Gastroesophageal sphincter (tissue), 3 donors: ENCODE data around the gene TTLL6.

ENCODE experiments used
- CTCF ChIP-seq, 4 experiments: fragments of 200-600 bp in 2 of 4; fragments of 450-650 bp in 2 of 4; sonication (generic) in 1 of 4; IDR thresholded peaks; one replicate each; pipeline ENCODE4 v1.5.1; 2017 to 2019; ENCODE audit warnings: antibody characterized with exemption in 4 of 4, mild to moderate bottlenecking in 2 of 4, moderate library complexity in 2 of 4
- POLR2A ChIP-seq, 2 donors: fragments of 450-650 bp; IDR thresholded peaks; one replicate each; pipeline ENCODE4 v1.6.1; 2017; ENCODE audit warnings: antibody characterized with exemption in 2 of 2, mild to moderate bottlenecking in 2 of 2, moderate library complexity in 1 of 2

GRCh38 chr17:48760411-48760810 lies 56.6 kb downstream of the TTLL6 start:
- TF ChIP-seq POLR2A (IDR thresholded peaks at IDR 0.05) (no peak), CTCF (IDR thresholded peaks at IDR 0.05) (no peak)
